NCI-H187 treated with DMSO at 0.1 percent for 48 hours (cell line): ENCODE measurements around the gene LUC7L.
"Not testable (repeated sequence)": the region's sequence is repeated elsewhere in the genome, so short reads cannot be mapped to it uniquely, and the experiment has no call there.

ENCODE experiments used
- DNase-seq: peaks from one replicate; lab custom pipeline; 2025; lab: John Stamatoyannopoulos, UW

Gene LUC7L

GRCh38 chr16:179211-180092 is 49.8 kb downstream of the LUC7L start:
- DNase-seq: no peak

DNA sequence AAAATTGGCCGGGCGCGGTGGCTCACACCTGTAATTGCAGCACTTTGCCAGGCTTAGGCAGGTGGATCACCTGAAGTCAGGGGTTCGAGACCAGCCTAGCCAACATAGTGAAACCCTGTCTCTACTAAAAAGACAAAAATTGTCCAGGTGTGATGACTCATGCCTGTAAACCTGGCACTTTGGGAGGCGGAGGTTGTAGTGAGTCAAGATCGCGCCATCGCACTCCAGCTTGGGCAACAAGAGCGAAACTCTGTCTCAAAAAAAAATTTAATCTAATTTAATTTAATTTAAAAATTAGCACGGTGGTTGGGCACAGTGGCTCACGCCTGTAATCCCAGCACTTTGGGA is 50.6 kb downstream of the LUC7L start:
- DNase-seq: no peak

DNA sequence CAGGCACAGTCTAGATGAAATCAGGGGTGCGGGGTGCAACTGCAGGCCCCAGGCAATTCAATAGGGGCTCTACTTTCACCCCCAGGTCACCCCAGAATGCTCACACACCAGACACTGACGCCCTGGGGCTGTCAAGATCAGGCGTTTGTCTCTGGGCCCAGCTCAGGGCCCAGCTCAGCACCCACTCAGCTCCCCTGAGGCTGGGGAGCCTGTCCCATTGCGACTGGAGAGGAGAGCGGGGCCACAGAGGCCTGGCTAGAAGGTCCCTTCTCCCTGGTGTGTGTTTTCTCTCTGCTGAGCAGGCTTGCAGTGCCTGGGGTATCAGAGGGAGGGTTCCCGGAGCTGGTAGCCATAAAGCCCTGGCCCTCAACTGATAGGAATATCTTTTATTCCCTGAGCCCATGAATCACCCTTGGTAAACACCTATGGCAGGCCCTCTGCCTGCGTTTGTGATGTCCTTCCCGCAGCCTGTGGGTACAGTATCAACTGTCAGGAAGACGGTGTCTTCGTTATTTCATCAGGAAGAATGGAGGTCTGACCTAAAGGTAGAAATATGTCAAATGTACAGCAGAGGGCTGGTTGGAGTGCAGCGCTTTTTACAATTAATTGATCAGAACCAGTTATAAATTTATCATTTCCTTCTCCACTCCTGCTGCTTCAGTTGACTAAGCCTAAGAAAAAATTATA is 51.1 kb downstream of the LUC7L start:
- DNase-seq: no peak

DNA sequence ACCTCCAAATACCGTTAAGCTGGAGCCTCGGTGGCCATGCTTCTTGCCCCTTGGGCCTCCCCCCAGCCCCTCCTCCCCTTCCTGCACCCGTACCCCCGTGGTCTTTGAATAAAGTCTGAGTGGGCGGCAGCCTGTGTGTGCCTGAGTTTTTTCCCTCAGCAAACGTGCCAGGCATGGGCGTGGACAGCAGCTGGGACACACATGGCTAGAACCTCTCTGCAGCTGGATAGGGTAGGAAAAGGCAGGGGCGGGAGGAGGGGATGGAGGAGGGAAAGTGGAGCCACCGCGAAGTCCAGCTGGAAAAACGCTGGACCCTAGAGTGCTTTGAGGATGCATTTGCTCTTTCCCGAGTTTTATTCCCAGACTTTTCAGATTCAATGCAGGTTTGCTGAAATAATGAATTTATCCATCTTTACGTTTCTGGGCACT is 51.8 kb downstream of the LUC7L start:
- peak; percentile 59 for DNase-seq

DNA sequence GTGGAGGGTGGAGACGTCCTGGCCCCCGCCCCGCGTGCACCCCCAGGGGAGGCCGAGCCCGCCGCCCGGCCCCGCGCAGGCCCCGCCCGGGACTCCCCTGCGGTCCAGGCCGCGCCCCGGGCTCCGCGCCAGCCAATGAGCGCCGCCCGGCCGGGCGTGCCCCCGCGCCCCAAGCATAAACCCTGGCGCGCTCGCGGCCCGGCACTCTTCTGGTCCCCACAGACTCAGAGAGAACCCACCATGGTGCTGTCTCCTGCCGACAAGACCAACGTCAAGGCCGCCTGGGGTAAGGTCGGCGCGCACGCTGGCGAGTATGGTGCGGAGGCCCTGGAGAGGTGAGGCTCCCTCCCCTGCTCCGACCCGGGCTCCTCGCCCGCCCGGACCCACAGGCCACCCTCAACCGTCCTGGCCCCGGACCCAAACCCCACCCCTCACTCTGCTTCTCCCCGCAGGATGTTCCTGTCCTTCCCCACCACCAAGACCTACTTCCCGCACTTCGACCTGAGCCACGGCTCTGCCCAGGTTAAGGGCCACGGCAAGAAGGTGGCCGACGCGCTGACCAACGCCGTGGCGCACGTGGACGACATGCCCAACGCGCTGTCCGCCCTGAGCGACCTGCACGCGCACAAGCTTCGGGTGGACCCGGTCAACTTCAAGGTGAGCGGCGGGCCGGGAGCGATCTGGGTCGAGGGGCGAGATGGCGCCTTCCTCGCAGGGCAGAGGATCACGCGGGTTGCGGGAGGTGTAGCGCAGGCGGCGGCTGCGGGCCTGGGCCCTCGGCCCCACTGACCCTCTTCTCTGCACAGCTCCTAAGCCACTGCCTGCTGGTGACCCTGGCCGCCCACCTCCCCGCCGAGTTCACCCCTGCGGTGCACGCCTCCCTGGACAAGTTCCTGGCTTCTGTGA is 52.5 kb downstream of the LUC7L start, which contains the start of gene HBA1:
Gene HBA1 (plus strand): TSS at position 204 of the 906 bp plus-strand sequence. CDS start 37 bp downstream, at position 241.
- not testable (repeated sequence) for DNase-seq

- not testable (repeated sequence) for DNase-seq
These were observed 53.2 kb downstream of the LUC7L start for GRCh38 chr16:176006-176405.

- DNase-seq: no peak
These were observed 54.0 kb downstream of the LUC7L start for GRCh38 chr16:175011-175949.

DNA sequence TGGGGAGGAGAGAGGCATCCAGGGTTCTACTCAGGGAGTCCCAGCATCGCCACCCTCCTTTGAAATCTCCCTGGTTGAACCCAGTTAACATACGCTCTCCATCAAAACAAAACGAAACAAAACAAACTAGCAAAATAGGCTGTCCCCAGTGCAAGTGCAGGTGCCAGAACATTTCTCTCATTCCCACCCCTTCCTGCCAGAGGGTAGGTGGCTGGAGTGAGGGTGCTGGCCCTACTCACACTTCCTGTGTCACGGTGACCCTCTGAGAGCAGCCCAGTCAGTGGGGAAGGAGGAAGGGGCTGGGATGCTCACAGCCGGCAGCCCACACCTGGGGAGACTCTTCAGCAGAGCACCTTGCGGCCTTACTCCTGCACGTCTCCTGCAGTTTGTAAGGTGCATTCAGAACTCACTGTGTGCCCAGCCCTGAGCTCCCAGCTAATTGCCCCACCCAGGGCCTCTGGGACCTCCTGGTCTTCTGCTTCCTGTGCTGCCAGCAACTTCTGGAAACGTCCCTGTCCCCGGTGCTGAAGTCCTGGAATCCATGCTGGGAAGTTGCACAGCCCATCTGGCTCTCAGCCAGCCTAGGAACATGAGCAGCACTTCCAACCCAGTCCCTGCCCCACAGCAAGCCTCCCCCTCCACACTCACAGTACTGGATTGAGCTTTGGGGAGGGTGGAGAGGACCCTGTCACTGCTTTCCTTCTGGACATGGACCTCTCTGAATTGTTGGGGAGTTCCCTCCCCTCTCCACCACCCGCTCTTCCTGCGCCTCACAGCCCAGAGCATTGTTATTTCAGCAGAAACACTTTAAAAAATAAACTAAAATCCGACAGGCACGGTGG is 55.1 kb downstream of the LUC7L start:
- DNase-seq: not testable (repeated sequence)

GRCh38 chr16:173211-173854 is 55.9 kb downstream of the LUC7L start:
- not testable (repeated sequence) for DNase-seq

DNA sequence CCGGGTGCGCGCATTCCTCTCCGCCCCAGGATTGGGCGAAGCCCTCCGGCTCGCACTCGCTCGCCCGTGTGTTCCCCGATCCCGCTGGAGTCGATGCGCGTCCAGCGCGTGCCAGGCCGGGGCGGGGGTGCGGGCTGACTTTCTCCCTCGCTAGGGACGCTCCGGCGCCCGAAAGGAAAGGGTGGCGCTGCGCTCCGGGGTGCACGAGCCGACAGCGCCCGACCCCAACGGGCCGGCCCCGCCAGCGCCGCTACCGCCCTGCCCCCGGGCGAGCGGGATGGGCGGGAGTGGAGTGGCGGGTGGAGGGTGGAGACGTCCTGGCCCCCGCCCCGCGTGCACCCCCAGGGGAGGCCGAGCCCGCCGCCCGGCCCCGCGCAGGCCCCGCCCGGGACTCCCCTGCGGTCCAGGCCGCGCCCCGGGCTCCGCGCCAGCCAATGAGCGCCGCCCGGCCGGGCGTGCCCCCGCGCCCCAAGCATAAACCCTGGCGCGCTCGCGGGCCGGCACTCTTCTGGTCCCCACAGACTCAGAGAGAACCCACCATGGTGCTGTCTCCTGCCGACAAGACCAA is 56.8 kb downstream of the LUC7L start, which contains the start of gene HBA2:
Gene HBA2 (plus strand): TSS at position 503 of the 568 bp plus-strand sequence. CDS start 37 bp downstream, at position 540.
- not testable (repeated sequence) for DNase-seq

GRCh38 chr16:170788-171187 is 58.5 kb downstream of the LUC7L start:
- DNase-seq: no peak

DNA sequence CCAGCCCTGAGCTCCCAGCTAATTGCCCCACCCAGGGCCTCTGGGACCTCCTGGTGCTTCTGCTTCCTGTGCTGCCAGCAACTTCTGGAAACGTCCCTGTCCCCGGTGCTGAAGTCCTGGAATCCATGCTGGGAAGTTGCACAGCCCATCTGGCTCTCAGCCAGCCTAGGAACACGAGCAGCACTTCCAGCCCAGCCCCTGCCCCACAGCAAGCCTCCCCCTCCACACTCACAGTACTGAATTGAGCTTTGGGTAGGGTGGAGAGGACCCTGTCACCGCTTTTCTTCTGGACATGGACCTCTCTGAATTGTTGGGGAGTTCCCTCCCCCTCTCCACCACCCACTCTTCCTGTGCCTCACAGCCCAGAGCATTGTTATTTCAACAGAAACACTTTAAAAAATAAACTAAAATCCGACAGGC is 59.2 kb downstream of the LUC7L start:
- DNase-seq: not testable (repeated sequence)

DNA sequence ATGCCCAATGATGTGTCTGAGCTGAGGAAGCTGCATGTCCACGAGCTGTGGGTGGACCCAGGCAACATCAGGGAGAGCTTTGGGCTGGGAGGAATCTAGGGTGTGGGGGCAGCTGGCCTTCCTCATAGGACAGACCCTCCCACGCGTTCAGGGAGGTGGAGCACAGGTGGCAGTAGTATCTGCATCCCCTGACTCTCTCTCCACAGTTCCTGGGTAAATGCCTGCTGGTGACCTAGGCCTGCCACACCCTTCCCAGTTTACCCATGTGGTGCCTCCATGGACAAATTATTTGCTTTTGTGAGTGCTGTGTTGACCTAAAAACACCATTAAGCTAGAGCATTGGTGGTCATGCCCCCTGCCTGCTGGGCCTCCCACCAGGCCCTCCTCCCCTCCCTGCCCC is 60.2 kb downstream of the LUC7L start:
- no peak for DNase-seq

DNA sequence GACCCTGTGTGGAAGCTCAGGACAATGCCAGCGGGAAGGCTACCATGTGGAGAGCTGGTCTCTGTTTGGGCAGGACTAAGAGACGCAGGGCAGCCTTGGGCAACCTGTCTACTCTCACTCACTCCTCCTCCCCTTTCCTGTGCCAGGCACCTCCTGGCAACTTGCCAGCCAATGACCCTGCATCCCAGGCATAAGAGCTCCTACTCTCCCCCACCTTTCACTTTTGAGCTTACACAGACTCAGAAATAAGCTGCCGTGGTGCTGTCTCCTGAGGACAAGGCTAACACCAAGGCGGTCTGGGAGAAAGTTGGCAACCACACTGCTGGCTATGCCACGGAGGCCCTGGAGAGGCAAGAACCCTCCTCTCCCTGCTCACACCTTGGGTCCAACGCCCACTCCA is 60.8 kb downstream of the LUC7L start:
- DNase-seq: no peak

- DNase-seq: no peak
These were observed 62.0 kb downstream of the LUC7L start for GRCh38 chr16:167122-167690.

GRCh38 chr16:166375-167121 is 62.7 kb downstream of the LUC7L start:
- DNase-seq: no peak

GRCh38 chr16:165539-166374 is 63.5 kb downstream of the LUC7L start, which contains the start of gene HBM:
Gene HBM, plus strand, starts transcription at chr16:165978. Its CDS starts 20 bp downstream, at chr16:165998.
- DNase-seq: no peak
